K562 (cell line): ENCODE measurements around the gene SLC38A11.

Source experiments
- CREM ChIP-seq: IDR thresholded peaks from 2 replicates; pipeline ENCODE4 v1.6.1; 2014; ENCODE audit warnings: antibody characterized with exemption, low read depth
- MEF2A ChIP-seq: IDR thresholded peaks from 2 replicates; pipeline ENCODE4 v1.6.1; 2011; ENCODE audit warnings: low read depth, mild to moderate bottlenecking, low read length, moderate library complexity; ENCODE audit not compliant: control insufficient read depth
- POLR2A ChIP-seq: fragments of 450-650 bp; conservative IDR thresholded peaks from 2 replicates; pipeline ENCODE4 v1.6.1; 2016
- RCOR1 ChIP-seq, 2 experiments: IDR thresholded peaks; 2 replicates each; pipeline ENCODE4 v1.6.1; 2012; ENCODE audit warnings: low read depth in 2 of 2, low read length in 2 of 2, borderline replicate concordance in 1 of 2, improper control_type of control experiment in 1 of 2
- TAF1 ChIP-seq: IDR thresholded peaks from 2 replicates; pipeline ENCODE4 v1.6.1; 2011; ENCODE audit warnings: mild to moderate bottlenecking, low read length, moderate library complexity; ENCODE audit not compliant: insufficient read depth, control insufficient read depth, severe bottlenecking; ENCODE audit errors: extremely low read depth
- TF ChIP-seq, protein P1 (sequence below), 3 experiments: IDR thresholded peaks in 2 of 3; conservative IDR thresholded peaks in 1 of 3; 2 replicates each; pipeline ENCODE4 v1.5.1; 2011 to 2012; ENCODE audit warnings: low read length in 3 of 3, mild to moderate bottlenecking in 3 of 3, control low read depth in 2 of 3, improper control_type of control experiment in 1 of 3, inconsistent platforms in 1 of 3, low read depth in 1 of 3, mixed read lengths in 1 of 3, moderate library complexity in 1 of 3; ENCODE audit not compliant: insufficient read depth in 2 of 3
- TF ChIP-seq, protein P2 (sequence below): fragments of 200-800 bp; sonication (Bioruptor generic); IDR thresholded peaks from 2 replicates; pipeline ENCODE4 v1.6.1; 2016; ENCODE audit warnings: missing genetic modification characterization, missing compliant biosample characterization

DNA sequence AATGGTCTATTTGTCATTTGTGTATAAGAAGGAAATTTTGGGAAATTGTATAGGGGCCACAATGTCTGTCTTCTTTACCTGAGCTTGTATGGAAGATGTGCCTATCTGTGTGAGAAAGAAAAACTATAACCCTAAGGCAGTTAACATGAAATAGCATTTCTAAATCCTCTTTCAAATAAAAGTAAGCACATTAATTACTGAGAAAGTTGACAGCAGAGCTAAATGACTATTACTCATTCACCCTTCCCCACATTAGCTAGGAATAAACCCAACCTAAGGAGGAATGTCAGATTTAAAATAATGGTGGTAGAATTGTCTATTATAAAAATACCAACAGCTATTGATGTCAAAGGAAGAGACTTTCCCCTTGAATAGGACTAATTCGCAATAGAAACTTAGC is 56.2 kb downstream of the SLC38A11 start:
- TF ChIP-seq RCOR1 (IDR thresholded peaks at IDR 0.05; ENCODE audit: borderline replicate concordance in 1 of 2, low read depth in 2 of 2, low read length in 2 of 2) (no peak), TAF1 (no peak), CREM (no peak), MEF2A (no peak), POLR2A (no peak)
- TF ChIP-seq, protein P1, sequence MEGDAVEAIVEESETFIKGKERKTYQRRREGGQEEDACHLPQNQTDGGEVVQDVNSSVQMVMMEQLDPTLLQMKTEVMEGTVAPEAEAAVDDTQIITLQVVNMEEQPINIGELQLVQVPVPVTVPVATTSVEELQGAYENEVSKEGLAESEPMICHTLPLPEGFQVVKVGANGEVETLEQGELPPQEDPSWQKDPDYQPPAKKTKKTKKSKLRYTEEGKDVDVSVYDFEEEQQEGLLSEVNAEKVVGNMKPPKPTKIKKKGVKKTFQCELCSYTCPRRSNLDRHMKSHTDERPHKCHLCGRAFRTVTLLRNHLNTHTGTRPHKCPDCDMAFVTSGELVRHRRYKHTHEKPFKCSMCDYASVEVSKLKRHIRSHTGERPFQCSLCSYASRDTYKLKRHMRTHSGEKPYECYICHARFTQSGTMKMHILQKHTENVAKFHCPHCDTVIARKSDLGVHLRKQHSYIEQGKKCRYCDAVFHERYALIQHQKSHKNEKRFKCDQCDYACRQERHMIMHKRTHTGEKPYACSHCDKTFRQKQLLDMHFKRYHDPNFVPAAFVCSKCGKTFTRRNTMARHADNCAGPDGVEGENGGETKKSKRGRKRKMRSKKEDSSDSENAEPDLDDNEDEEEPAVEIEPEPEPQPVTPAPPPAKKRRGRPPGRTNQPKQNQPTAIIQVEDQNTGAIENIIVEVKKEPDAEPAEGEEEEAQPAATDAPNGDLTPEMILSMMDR (IDR thresholded peaks at IDR 0.05 in 2 of 3, conservative IDR thresholded peaks at IDR 0.05 in 1 of 3; ENCODE audit: insufficient read depth in 2 of 3, low read depth in 1 of 3, low read length in 3 of 3), result no peak
- TF ChIP-seq, protein P2, sequence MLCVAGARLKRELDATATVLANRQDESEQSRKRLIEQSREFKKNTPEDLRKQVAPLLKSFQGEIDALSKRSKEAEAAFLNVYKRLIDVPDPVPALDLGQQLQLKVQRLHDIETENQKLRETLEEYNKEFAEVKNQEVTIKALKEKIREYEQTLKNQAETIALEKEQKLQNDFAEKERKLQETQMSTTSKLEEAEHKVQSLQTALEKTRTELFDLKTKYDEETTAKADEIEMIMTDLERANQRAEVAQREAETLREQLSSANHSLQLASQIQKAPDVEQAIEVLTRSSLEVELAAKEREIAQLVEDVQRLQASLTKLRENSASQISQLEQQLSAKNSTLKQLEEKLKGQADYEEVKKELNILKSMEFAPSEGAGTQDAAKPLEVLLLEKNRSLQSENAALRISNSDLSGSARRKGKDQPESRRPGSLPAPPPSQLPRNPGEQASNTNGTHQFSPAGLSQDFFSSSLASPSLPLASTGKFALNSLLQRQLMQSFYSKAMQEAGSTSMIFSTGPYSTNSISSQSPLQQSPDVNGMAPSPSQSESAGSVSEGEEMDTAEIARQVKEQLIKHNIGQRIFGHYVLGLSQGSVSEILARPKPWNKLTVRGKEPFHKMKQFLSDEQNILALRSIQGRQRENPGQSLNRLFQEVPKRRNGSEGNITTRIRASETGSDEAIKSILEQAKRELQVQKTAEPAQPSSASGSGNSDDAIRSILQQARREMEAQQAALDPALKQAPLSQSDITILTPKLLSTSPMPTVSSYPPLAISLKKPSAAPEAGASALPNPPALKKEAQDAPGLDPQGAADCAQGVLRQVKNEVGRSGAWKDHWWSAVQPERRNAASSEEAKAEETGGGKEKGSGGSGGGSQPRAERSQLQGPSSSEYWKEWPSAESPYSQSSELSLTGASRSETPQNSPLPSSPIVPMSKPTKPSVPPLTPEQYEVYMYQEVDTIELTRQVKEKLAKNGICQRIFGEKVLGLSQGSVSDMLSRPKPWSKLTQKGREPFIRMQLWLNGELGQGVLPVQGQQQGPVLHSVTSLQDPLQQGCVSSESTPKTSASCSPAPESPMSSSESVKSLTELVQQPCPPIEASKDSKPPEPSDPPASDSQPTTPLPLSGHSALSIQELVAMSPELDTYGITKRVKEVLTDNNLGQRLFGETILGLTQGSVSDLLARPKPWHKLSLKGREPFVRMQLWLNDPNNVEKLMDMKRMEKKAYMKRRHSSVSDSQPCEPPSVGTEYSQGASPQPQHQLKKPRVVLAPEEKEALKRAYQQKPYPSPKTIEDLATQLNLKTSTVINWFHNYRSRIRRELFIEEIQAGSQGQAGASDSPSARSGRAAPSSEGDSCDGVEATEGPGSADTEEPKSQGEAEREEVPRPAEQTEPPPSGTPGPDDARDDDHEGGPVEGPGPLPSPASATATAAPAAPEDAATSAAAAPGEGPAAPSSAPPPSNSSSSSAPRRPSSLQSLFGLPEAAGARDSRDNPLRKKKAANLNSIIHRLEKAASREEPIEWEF (CRISPR knock-in tag), result no peak
